HS-5 (cell line): Measurements from ENCODE around the gene GPER1.

Experiments
- DNase-seq: peaks from one replicate; pipeline ENCODE4 v3.0.0-alpha.2; 2012; ENCODE audit warnings: low read depth

GPER1 gene

GRCh38 chr7:1090686-1091643, 3.1 kb downstream of the GPER1 start:
- DNase-seq, result no peak

- DNase-seq, result no peak
These were observed 3.7 kb downstream of the GPER1 start for GRCh38 chr7:1091644-1092027.

GRCh38 chr7:1092161-1092632, 4.3 kb downstream of the GPER1 start:
- no peak for DNase-seq

- no peak for DNase-seq
These were observed 5.0 kb downstream of the GPER1 start for GRCh38 chr7:1092806-1093501.

GRCh38 chr7:1093502-1093843, 5.6 kb downstream of the GPER1 start:
- DNase-seq, result no peak

GRCh38 chr7:1093916-1094508, 6.1 kb downstream of the GPER1 start:
- no peak for DNase-seq

- no peak for DNase-seq
These were observed 7.0 kb downstream of the GPER1 start for GRCh38 chr7:1094870-1095269.

GRCh38 chr7:1095621-1096155, 7.8 kb downstream of the GPER1 start:
- no peak for DNase-seq

- DNase-seq, result no peak
These were observed 8.5 kb downstream of the GPER1 start for GRCh38 chr7:1096156-1097119.

GRCh38 chr7:1097120-1097504, 9.2 kb downstream of the GPER1 start:
- no peak for DNase-seq

- no peak for DNase-seq
These were observed 10.6 kb downstream of the GPER1 start for GRCh38 chr7:1098243-1099153.

- DNase-seq, result no peak
These were observed 11.2 kb downstream of the GPER1 start for GRCh38 chr7:1099154-1099542.

- DNase-seq, result no peak
These were observed 11.7 kb downstream of the GPER1 start for GRCh38 chr7:1099637-1100036.

- no peak for DNase-seq
These were observed 12.5 kb downstream of the GPER1 start for GRCh38 chr7:1100386-1100785.

GRCh38 chr7:1100834-1101562, 13.1 kb downstream of the GPER1 start:
- DNase-seq, result no peak

- DNase-seq, result no peak
These were observed 13.9 kb downstream of the GPER1 start for GRCh38 chr7:1101563-1102431.

GRCh38 chr7:1103009-1103788, 15.3 kb downstream of the GPER1 start:
- DNase-seq, result no peak
